H1 (cell line): ENCODE results near the gene CCDC107. TPM values are rescaled to one million over a fixed set of nuclear protein-coding genes. Genes with fewer than 3 reads are reported as not detected.

Experiments used
- CTCF ChIA-PET: fragments of 300-600 bp; sonication (Branson Sonifier 250); formaldehyde crosslinking; loops from one replicate; lab custom pipeline; 2021; ENCODE audit not compliant: partially characterized antibody; lab: Charles Lee
- POLR2A ChIA-PET: fragments of 300-600 bp; sonication (Branson Sonifier 250); formaldehyde crosslinking; loops from one replicate; lab custom pipeline; 2021; ENCODE audit warnings: inconsistent platforms; ENCODE audit not compliant: partially characterized antibody; lab: Charles Lee
- DNase-seq, 2 experiments: peaks; one replicate each; pipeline versions ENCODE4 v3.0.0 to v3.0.0-alpha.2; 2010 to 2022; ENCODE audit warnings: low spot score in 2 of 2, low read depth in 1 of 2, mixed read lengths in 1 of 2
- FAIRE-seq: peaks from 2 replicates; lab custom pipeline; 2011; peaks lifted over from hg19 to GRCh38; lab: Jason Lieb, UNC
- H2AFZ ChIP-seq: 2 replicates; pipeline ENCODE4 v1.8.1; 2012; ENCODE audit warnings: low read length, inconsistent platforms
- H2AK5ac ChIP-seq: 2 replicates; pipeline ENCODE4 v1.6.1; 2013; ENCODE audit warnings: low read depth, low read length
- H2BK120ac ChIP-seq: replicated peaks from 2 replicates; pipeline ENCODE3; 2013; ENCODE audit warnings: low read depth, low read length, inconsistent platforms
- H2BK12ac ChIP-seq: 2 replicates; pipeline ENCODE4 v1.6.1; 2013; ENCODE audit warnings: low read depth, low read length
- H2BK15ac ChIP-seq: 2 replicates; pipeline ENCODE4 v1.6.1; 2013; ENCODE audit warnings: low read length
- H2BK20ac ChIP-seq: 2 replicates; pipeline ENCODE4 v1.6.1; 2013; ENCODE audit warnings: low read length
- H2BK5ac ChIP-seq: 2 replicates; pipeline ENCODE4 v1.6.1; 2013; ENCODE audit warnings: low read depth, low read length
- H3K14ac ChIP-seq: 2 replicates; pipeline ENCODE4 v1.6.1; 2013; ENCODE audit warnings: inconsistent platforms; ENCODE audit not compliant: insufficient read length
- H3K18ac ChIP-seq: 2 replicates; pipeline ENCODE4 v1.6.1; 2013; ENCODE audit warnings: low read length; ENCODE audit errors: extremely low read depth
- H3K23ac ChIP-seq: 2 replicates; pipeline ENCODE4 v1.6.1; 2013; ENCODE audit warnings: inconsistent platforms; ENCODE audit not compliant: insufficient read length
- H3K23me2 ChIP-seq: 2 replicates; pipeline ENCODE4 v1.6.1; 2013; ENCODE audit warnings: low read depth, low read length
- H3K27ac ChIP-seq: 2 replicates; pipeline ENCODE4 v1.6.1; 2011; ENCODE audit warnings: low read depth, low read length, inconsistent platforms
- H3K27me3 ChIP-seq, 4 experiments: replicated peaks in 1 of 4; 1 replicate in 1 of 4; 2 replicates in 3 of 4; pipeline versions ENCODE4 v1.6.1 to v1.8.1; 2011 to 2013; ENCODE audit warnings: low read length in 3 of 4, mild to moderate bottlenecking in 3 of 4, inconsistent platforms in 2 of 4, mixed read lengths in 2 of 4, moderate library complexity in 1 of 4; ENCODE audit not compliant: control insufficient read depth in 3 of 4, insufficient read depth in 3 of 4; ENCODE audit errors: extremely low read depth in 1 of 4
- H3K36me3 ChIP-seq, 4 experiments: 2 replicates each; pipeline versions ENCODE4 v1.6.1 to v1.8.1; 2011 to 2013; ENCODE audit warnings: mild to moderate bottlenecking in 4 of 4, low read length in 3 of 4, moderate library complexity in 2 of 4, control low read depth in 1 of 4, inconsistent platforms in 1 of 4; ENCODE audit not compliant: insufficient read depth in 4 of 4, control insufficient read depth in 2 of 4
- H3K4ac ChIP-seq: replicated peaks from 2 replicates; pipeline ENCODE3; 2013; ENCODE audit warnings: low read length, low read depth, mixed read lengths, inconsistent platforms; ENCODE audit not compliant: insufficient read length
- H3K4me1 ChIP-seq, 4 experiments: replicated peaks in 1 of 4; 1 replicate in 1 of 4; 2 replicates in 3 of 4; pipeline versions ENCODE4 v1.6.1 to v1.8.1; 2011 to 2013; ENCODE audit warnings: low read length in 3 of 4, inconsistent platforms in 2 of 4, mixed read lengths in 1 of 4; ENCODE audit not compliant: insufficient read depth in 4 of 4, control insufficient read depth in 3 of 4
- H3K4me2 ChIP-seq, 2 experiments: 2 replicates each; pipeline versions ENCODE4 v1.6.1 to v1.8.1; 2011 to 2013; ENCODE audit warnings: low read depth in 2 of 2, low read length in 2 of 2, control low read depth in 1 of 2, inconsistent platforms in 1 of 2, mild to moderate bottlenecking in 1 of 2; ENCODE audit not compliant: insufficient read depth in 1 of 2
- H3K4me3 ChIP-seq, 4 experiments: fragments of 200-600, 300-600 bp in 1 of 4; sonication (generic), shearing (Covaris generic), sonication (Bioruptor Twin) in 1 of 4; 2 replicates each; pipeline versions ENCODE4 v1.5.1 to v1.8.1; 2011 to 2016; ENCODE audit warnings: low read length in 4 of 4, low read depth in 3 of 4, control low read depth in 2 of 4, inconsistent platforms in 2 of 4, mild to moderate bottlenecking in 2 of 4, mixed read lengths in 1 of 4, moderate library complexity in 1 of 4; ENCODE audit not compliant: insufficient read depth in 2 of 4; ENCODE audit errors: extremely low read depth in 1 of 4
- H3K56ac ChIP-seq: replicated peaks from 2 replicates; pipeline ENCODE3; 2013; ENCODE audit warnings: low read depth, mild to moderate bottlenecking, mixed read lengths, low read length, inconsistent platforms; ENCODE audit not compliant: insufficient read length
- H3K79me1 ChIP-seq: 2 replicates; pipeline ENCODE4 v1.6.1; 2013; ENCODE audit warnings: low read depth, low read length, control low read depth
- H3K79me2 ChIP-seq, 2 experiments: 2 replicates each; pipeline versions ENCODE4 v1.6.1 to v1.8.1; 2012 to 2013; ENCODE audit warnings: low read length in 2 of 2, mild to moderate bottlenecking in 2 of 2, inconsistent platforms in 1 of 2; ENCODE audit not compliant: insufficient read depth in 2 of 2, control insufficient read depth in 1 of 2
- H3K9ac ChIP-seq, 4 experiments: replicated peaks in 1 of 4; 1 replicate in 1 of 4; 2 replicates in 3 of 4; pipeline versions ENCODE4 v1.6.1 to v1.8.1; 2011 to 2013; ENCODE audit warnings: low read depth in 3 of 4, low read length in 3 of 4, control low read depth in 2 of 4, mild to moderate bottlenecking in 2 of 4, moderate library complexity in 2 of 4, inconsistent platforms in 1 of 4; ENCODE audit errors: extremely low read depth in 1 of 4
- H3K9me3 ChIP-seq, 2 experiments: 2 replicates each; pipeline versions ENCODE4 v1.6.1 to v1.8.1; 2012 to 2013; ENCODE audit warnings: mild to moderate bottlenecking in 2 of 2, moderate library complexity in 2 of 2, control low read depth in 1 of 2, inconsistent platforms in 1 of 2, low read depth in 1 of 2, low read length in 1 of 2, mixed read lengths in 1 of 2; ENCODE audit not compliant: insufficient read depth in 2 of 2
- H4K20me1 ChIP-seq, 2 experiments: replicated peaks in 1 of 2; 2 replicates each; pipeline versions ENCODE3 to v1.8.1; 2011 to 2013; ENCODE audit warnings: inconsistent platforms in 2 of 2, low read length in 2 of 2, mild to moderate bottlenecking in 1 of 2; ENCODE audit not compliant: insufficient read depth in 2 of 2, control insufficient read depth in 1 of 2
- H4K5ac ChIP-seq: 2 replicates; pipeline ENCODE4 v1.6.1; 2013; ENCODE audit warnings: low read length, low read depth, mixed read lengths, inconsistent platforms; ENCODE audit not compliant: insufficient read length
- H4K8ac ChIP-seq: 2 replicates; pipeline ENCODE4 v1.8.0; 2013; ENCODE audit warnings: mild to moderate bottlenecking, moderate library complexity, low read length, inconsistent platforms; ENCODE audit not compliant: insufficient read depth; ENCODE audit errors: extremely low read depth
- H4K91ac ChIP-seq: replicated peaks from 2 replicates; pipeline ENCODE3; 2013; ENCODE audit warnings: low read length, mixed read lengths, inconsistent platforms; ENCODE audit not compliant: insufficient read length
- BRCA1 ChIP-seq: IDR thresholded peaks from 2 replicates; pipeline ENCODE4 v1.6.1; 2012; ENCODE audit warnings: low read depth, low read length, improper control_type of control experiment
- EGR1 ChIP-seq: IDR thresholded peaks from 2 replicates; pipeline ENCODE4 v1.6.1; 2011; ENCODE audit warnings: low read depth, low read length, borderline replicate concordance
- HDAC6 ChIP-seq: IDR thresholded peaks from one replicate; pipeline ENCODE4 v1.7.1; 2012; ENCODE audit warnings: low read depth, mild to moderate bottlenecking, inconsistent platforms, low read length, moderate library complexity
- KDM5A ChIP-seq: fragments of 200-600 bp; IDR thresholded peaks from 2 replicates; pipeline ENCODE4 v1.7.1; 2012; ENCODE audit warnings: mild to moderate bottlenecking, low read length, inconsistent platforms, mixed read lengths
- POLR2A ChIP-seq, 2 experiments: IDR thresholded peaks; 1 replicate in 1 of 2; 2 replicates in 1 of 2; pipeline ENCODE4 v1.6.1; 2011; ENCODE audit warnings: low read depth in 2 of 2, low read length in 2 of 2, mild to moderate bottlenecking in 2 of 2; ENCODE audit errors: control extremely low read depth in 1 of 2
- RAD21 ChIP-seq, 2 experiments: IDR thresholded peaks in 1 of 2; conservative IDR thresholded peaks in 1 of 2; 2 replicates each; pipeline ENCODE4 v1.6.1; 2011; ENCODE audit warnings: low read depth in 2 of 2, low read length in 2 of 2, improper control_type of control experiment in 1 of 2, inconsistent platforms in 1 of 2, mild to moderate bottlenecking in 1 of 2, moderate library complexity in 1 of 2
- SIX5 ChIP-seq: IDR thresholded peaks from 2 replicates; pipeline ENCODE4 v1.6.1; 2011; ENCODE audit warnings: mild to moderate bottlenecking, low read depth, low read length
- SP1 ChIP-seq: IDR thresholded peaks from 2 replicates; pipeline ENCODE4 v1.6.1; 2011; ENCODE audit warnings: low read depth, low read length
- SP2 ChIP-seq: IDR thresholded peaks from 2 replicates; pipeline ENCODE4 v1.6.1; 2012; ENCODE audit warnings: mild to moderate bottlenecking, low read length, inconsistent platforms
- USF2 ChIP-seq: IDR thresholded peaks from 2 replicates; pipeline ENCODE4 v1.6.1; 2011; ENCODE audit warnings: low read length, improper control_type of control experiment
- WGBS, 2 experiments: shearing (Covaris generic) in 1 of 2; methylation state at CpG; one replicate each; pipeline versions ENCODE4 v1.1.6 to v1.1.7; 2013 to 2015; ENCODE audit warnings: low lambda C conversion rate in 2 of 2, mixed read lengths in 2 of 2, inconsistent platforms in 1 of 2, low coverage in 1 of 2, missing lambda C conversion rate in 1 of 2; ENCODE audit not compliant: insufficient replicate concordance in 2 of 2, insufficient coverage in 1 of 2, insufficient read length in 1 of 2; ENCODE audit errors: extremely low coverage in 1 of 2, missing lambda C conversion rate in 1 of 2; 5-methylcytosine and 5-hydroxymethylcytosine counted together
- polyA plus RNA-seq, 7 experiments: library from polyadenylated mRNA; depleted of rRNA in 3 of 7; stranded (reverse) in 5 of 7; unstranded in 2 of 7; fragments of >200 nt in 5 of 7; fragments of 200-250 nt in 2 of 7; gene quantifications; 1 replicate in 5 of 7; 2 replicates in 1 of 7; 4 replicates in 1 of 7; pipeline versions ENCODE4 v1.2.1 to v1.2.3, GENCODE V29; 2011 to 2013; ENCODE audit warnings: missing spikeins in 2 of 7, mixed read lengths in 2 of 7
- total RNA-seq: library from RNA; stranded (reverse); fragmentation: NEBNext Ultra II Directional; extraction: Animal tissue kit (Norgen Biotek cat#: 25700); gene quantifications from 2 replicates; pipeline ENCODE4 v1.2.1, GENCODE V29; 2021

CCDC107 gene
- total and polyA plus RNA-seq, 2 of the 8 experiments (the other 6 are each of a cell fraction or from before 2014, with no cell fraction given) = 8.2 to 9.0 TPM

DNA sequence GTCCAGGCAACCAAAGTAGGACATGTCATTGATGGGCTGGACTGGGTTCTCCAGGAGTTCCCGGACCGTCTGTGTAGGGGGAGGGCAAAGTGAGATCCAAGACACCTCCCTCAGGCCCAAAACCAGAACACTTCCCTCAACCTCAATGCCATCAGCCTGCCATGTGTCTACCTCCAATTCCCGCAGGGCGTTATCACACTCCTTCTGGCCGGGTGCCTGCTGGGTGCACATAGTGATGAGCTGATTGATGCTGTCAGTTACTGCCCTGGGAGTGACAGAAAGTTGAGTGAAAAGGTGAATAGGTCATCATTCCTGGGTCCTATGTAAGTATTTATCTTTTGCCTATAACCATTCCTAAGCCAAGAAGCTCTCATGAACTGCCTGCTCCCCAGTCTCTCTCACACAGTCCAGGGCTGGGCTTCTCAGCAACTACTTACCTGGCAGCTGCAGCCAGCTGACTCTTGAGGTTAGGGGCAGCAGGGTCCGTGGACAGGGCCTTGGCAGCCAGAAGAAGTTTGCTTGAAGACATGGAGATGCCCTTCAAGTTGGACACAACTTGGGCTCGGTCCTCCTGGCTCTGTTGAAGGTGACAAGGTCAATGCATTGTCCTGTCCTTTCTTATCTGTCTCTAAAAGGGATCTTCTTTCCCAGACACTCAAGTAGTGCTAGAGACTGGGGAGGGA lies 52.9 kb downstream of the CCDC107 start:
- no peak overlapping the region for H4K91ac ChIP-seq
- H3K9ac ChIP-seq = no peak overlapping the region
- H3K36me3 ChIP-seq = peaks cover 27 to 84% (median 61%) of the 10 kb centered on the region in 4 experiments; a peak in 7 of 8 replicates
- no peaks in the 10 kb centered on the region for H3K27me3 ChIP-seq
- FAIRE-seq (no peak), DNase-seq (no peak)
- H2BK120ac ChIP-seq = no peak overlapping the region
- no peak overlapping the region for H2BK12ac ChIP-seq
- H2BK15ac ChIP-seq = no peak overlapping the region
- H3K4me3 ChIP-seq = no peak overlapping the region
- H3K4me1 ChIP-seq = no peaks in the 10 kb centered on the region
- ChIA-PET POLR2A (interaction anchor here (1.0 to 10.5 kb wide), 3 partner anchors 16 to 26 kb away, joined by 3 to 51 read pairs (median 3); no protein-coding TSS in a partner anchor), CTCF (interaction anchor here (1.7 to 13.8 kb wide), 5 partner anchors 10 to 63 kb away, joined by 5 to 199 read pairs (median 90); partner anchors contain the start of genes ARHGEF39, CCDC107, CREB3 and RMRP)
- H3K23me2 ChIP-seq = no peaks in the 10 kb centered on the region
- H3K79me2 ChIP-seq = no peaks in the 10 kb centered on the region
- H3K56ac ChIP-seq = no peak overlapping the region
- no peak overlapping the region for H3K23ac ChIP-seq
- no peak overlapping the region for H3K14ac ChIP-seq
- no peaks in the 10 kb centered on the region for H3K9me3 ChIP-seq
- H2AK5ac ChIP-seq = no peak overlapping the region
- H2BK5ac ChIP-seq = no peak overlapping the region
- H3K4ac ChIP-seq = no peak overlapping the region
- no peak overlapping the region for H3K18ac ChIP-seq
- no peak overlapping the region for H3K27ac ChIP-seq
- peaks cover 0 to 5% of the 10 kb centered on the region in 2 experiments for H4K20me1 ChIP-seq
- no peaks in the 10 kb centered on the region for H3K79me1 ChIP-seq
- no peak overlapping the region for H4K8ac ChIP-seq
- no peak overlapping the region for H3K4me2 ChIP-seq
- no peak overlapping the region for H2BK20ac ChIP-seq
- no peak overlapping the region for H4K5ac ChIP-seq
- 91% methylated on average over 7 of the region's 7 CpGs; no CpG with 5 or more reads in 1 of the 2 experiments for WGBS, 2 experiments
- H2AFZ ChIP-seq = no peak overlapping the region
- TF ChIP-seq SIX5 (no peak), SP1 (no peak), KDM5A (no peak), POLR2A (IDR thresholded peaks at IDR 0.05; ENCODE audit: control extremely low read depth in 1 of 2, low read depth in 2 of 2, low read length in 2 of 2) (no peak), SP2 (no peak), USF2 (no peak), BRCA1 (no peak), HDAC6 (no peak), RAD21 (IDR thresholded peaks at IDR 0.05 in 1 of 2, conservative IDR thresholded peaks at IDR 0.05 in 1 of 2; ENCODE audit: low read depth in 2 of 2, low read length in 2 of 2) (no peak), EGR1 (no peak)
